Measurements from ENCODE around the gene TLR1.
"Not testable (repeated sequence)": the region's sequence is repeated elsewhere in the genome, so short reads cannot be mapped to it uniquely, and the experiment has no call there.

Gene TLR1

DNA sequence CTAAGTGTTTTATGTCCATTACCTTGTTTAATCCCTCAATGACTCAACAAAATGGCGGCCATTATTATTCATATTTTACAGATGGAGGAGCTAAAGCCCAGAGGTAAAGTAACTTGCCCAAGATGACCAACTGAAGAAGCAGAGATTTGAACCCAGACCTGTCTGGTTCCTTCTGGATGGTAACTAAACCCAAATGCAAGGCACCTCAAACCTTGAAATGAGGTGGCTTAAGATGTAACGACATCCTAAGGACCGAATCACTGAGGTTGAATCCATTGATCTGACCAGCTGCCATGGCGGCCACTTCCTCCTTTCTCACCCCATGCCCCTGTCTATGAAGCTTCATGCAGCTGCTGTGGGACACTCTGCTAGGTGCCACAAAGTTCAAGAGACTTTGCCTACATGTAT, 22.7 kb downstream of the TLR1 start:
- Histone ChIP-seq H3K36me3 (no peaks in the 10 kb centered on the region), H3K27ac (no peak overlapping the region), H3K4me3 (ENCODE audit: low read depth in 1 of 2, low read length in 1 of 2) (no peak overlapping the region), H3K27me3 (no peaks in the 10 kb centered on the region), H3K9me3 (no peaks in the 10 kb centered on the region), H3K4me1 (ENCODE audit: control insufficient read depth in 1 of 2, insufficient read depth in 1 of 2, low read depth in 1 of 2, low read length in 1 of 2) (peaks cover 42 to 52% of the 10 kb centered on the region in 2 experiments)
- TF ChIP-seq CTCF (IDR thresholded peaks at IDR 0.05) = no peak

GRCh38 chr4:38780833-38781484, 23.6 kb downstream of the TLR1 start:
- H3K4me1 ChIP-seq (ENCODE audit: control insufficient read depth in 1 of 2, insufficient read depth in 1 of 2, low read depth in 1 of 2, low read length in 1 of 2) = peaks cover 38 to 43% of the 10 kb centered on the region in 2 experiments
- H3K36me3 ChIP-seq = no peaks in the 10 kb centered on the region
- H3K4me3 ChIP-seq (ENCODE audit: low read depth in 1 of 2, low read length in 1 of 2) = no peak overlapping the region
- H3K27ac ChIP-seq = no peak overlapping the region
- no peak for TF ChIP-seq CTCF (IDR thresholded peaks at IDR 0.05)
- no peaks in the 10 kb centered on the region for H3K9me3 ChIP-seq
- H3K27me3 ChIP-seq = no peaks in the 10 kb centered on the region

DNA sequence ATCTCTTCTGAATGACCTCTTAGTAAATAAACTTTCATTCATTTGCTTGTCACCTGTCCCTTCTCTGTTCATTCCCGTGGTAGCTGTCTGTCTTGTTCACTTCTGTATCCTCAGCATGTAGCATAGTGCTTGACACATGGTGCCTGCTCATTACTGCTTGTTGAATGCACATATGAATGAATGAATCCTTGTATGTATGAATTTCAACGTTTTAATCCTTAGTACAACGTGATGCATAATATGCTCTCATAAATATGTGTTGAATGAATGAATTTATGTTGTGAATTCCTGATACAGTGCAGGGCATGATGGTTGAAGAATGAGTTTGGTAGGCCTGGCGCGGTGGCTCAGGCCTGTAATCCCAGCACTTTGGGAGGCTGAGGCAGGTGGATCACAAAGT, 24.8 kb downstream of the TLR1 start:
- no peaks in the 10 kb centered on the region for H3K9me3 ChIP-seq
- peaks cover 31% of the 10 kb centered on the region in 2 experiments for H3K4me1 ChIP-seq (ENCODE audit: control insufficient read depth in 1 of 2, insufficient read depth in 1 of 2, low read depth in 1 of 2, low read length in 1 of 2)
- no peaks in the 10 kb centered on the region for H3K36me3 ChIP-seq
- TF ChIP-seq CTCF (IDR thresholded peaks at IDR 0.05) = no peak
- H3K4me3 ChIP-seq (ENCODE audit: low read depth in 1 of 2, low read length in 1 of 2) = no peak overlapping the region
- no peak overlapping the region for H3K27ac ChIP-seq
- H3K27me3 ChIP-seq = no peaks in the 10 kb centered on the region

GRCh38 chr4:38777925-38778324, 26.7 kb downstream of the TLR1 start:
- not testable (repeated sequence) for H3K27me3 ChIP-seq; H3K27ac ChIP-seq; H3K9me3 ChIP-seq; H3K4me3 ChIP-seq (ENCODE audit: low read depth in 1 of 2, low read length in 1 of 2); H3K36me3 ChIP-seq
- peaks cover 13 to 16% of the 10 kb centered on the region in 2 experiments for H3K4me1 ChIP-seq (ENCODE audit: control insufficient read depth in 1 of 2, insufficient read depth in 1 of 2, low read depth in 1 of 2, low read length in 1 of 2)

DNA sequence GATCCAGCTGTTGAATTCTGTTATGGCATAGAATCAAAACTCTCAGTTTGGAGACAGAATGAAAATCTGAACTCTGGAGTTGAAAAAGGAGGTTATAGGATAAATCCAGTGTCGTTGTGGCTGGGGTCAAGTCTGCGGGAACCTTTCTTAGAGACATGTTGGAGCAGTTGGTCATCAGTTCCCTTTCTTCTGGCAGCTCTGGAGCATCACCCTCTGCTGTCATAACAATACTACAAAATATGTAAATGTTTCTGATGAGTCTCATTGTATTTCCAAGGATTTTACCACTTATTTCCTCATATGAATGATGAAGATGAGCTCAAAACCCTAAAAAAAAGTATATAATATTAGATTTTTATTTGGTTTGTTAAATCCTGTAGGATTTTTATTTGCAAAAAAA, 29.3 kb downstream of the TLR1 start:
- Histone ChIP-seq H3K4me3 (ENCODE audit: low read depth in 1 of 2, low read length in 1 of 2) (no peak overlapping the region), H3K9me3 (no peaks in the 10 kb centered on the region), H3K27me3 (no peaks in the 10 kb centered on the region), H3K36me3 (no peaks in the 10 kb centered on the region), H3K4me1 (ENCODE audit: control insufficient read depth in 1 of 2, insufficient read depth in 1 of 2, low read depth in 1 of 2, low read length in 1 of 2) (peaks cover 0 to 9% of the 10 kb centered on the region in 2 experiments), H3K27ac (no peak overlapping the region)
- no peak for TF ChIP-seq CTCF (IDR thresholded peaks at IDR 0.05)

GRCh38 chr4:38774181-38774955, 30.2 kb downstream of the TLR1 start:
- Histone ChIP-seq H3K4me1 (ENCODE audit: control insufficient read depth in 1 of 2, insufficient read depth in 1 of 2, low read depth in 1 of 2, low read length in 1 of 2) (peaks cover 5 to 15% of the 10 kb centered on the region in 2 experiments), H3K27ac (no peak overlapping the region), H3K27me3 (no peaks in the 10 kb centered on the region), H3K4me3 (ENCODE audit: low read depth in 1 of 2, low read length in 1 of 2) (no peak overlapping the region), H3K9me3 (no peaks in the 10 kb centered on the region), H3K36me3 (no peaks in the 10 kb centered on the region)
- no peak for TF ChIP-seq CTCF (IDR thresholded peaks at IDR 0.05)

DNA sequence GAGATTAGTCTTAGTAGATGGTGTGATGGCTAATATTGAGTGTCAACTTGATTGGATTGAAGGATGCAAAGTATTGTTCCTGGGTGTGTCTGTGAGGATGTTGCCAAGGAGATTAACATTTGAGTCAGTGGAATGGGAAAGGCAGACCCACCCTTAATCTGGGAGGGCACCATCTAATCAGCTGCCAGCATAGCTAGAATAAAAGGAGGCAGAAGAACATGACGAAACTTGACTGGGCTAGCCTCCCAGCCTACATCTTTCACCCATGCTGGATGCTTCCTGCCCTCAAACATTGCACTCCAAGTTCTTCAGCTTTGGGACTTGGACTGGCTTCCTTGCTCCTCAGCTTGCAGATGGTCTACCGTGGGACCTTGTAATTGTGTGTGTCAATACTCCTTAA, 34.3 kb downstream of the TLR1 start:
- not testable (repeated sequence) for H3K4me3 ChIP-seq (ENCODE audit: low read depth in 1 of 2, low read length in 1 of 2); H3K27ac ChIP-seq; H3K36me3 ChIP-seq; H3K27me3 ChIP-seq; H3K9me3 ChIP-seq
- peaks cover 14 to 16% of the 10 kb centered on the region in 2 experiments for H3K4me1 ChIP-seq (ENCODE audit: control insufficient read depth in 1 of 2, insufficient read depth in 1 of 2, low read depth in 1 of 2, low read length in 1 of 2)

Data from neutrophil (primary cell).